Right lobe of liver (tissue), 6 donors: ENCODE results near the gene PGRMC2. TPM values are rescaled to one million over a fixed set of nuclear protein-coding genes. Genes with fewer than 3 reads are reported as not detected.

ENCODE experiments used
- ATAC-seq, 4 donors: fragments of 200-7000 bp; cut with Tn5 transposase; one replicate each; pipeline ENCODE4 v1.9.1; 2020; ENCODE audit warnings: mild to moderate bottlenecking in 4 of 4, moderate library complexity in 4 of 4
- DNase-seq, 3 donors: peaks; one replicate each; pipeline ENCODE4 v3.0.0-alpha.2; 2020
- H3K27ac ChIP-seq, 3 donors: fragments of 200-600 bp; one replicate each; pipeline ENCODE4 v1.8.0; 2022
- H3K27me3 ChIP-seq, 2 donors: fragments of 200-600 bp; one replicate each; pipeline ENCODE4 v1.8.0; 2022
- H3K36me3 ChIP-seq, 4 donors: fragments of 200-600 bp; sonication (generic) in 1 of 4; one replicate each; pipeline versions ENCODE4 v1.5.1 to v1.8.0; 2017 to 2022; ENCODE audit warnings: control low read depth in 1 of 4
- H3K4me1 ChIP-seq, 4 donors: fragments of 200-600 bp; sonication (generic) in 1 of 4; one replicate each; pipeline versions ENCODE4 v1.5.1 to v1.8.0; 2017 to 2022; ENCODE audit warnings: control low read depth in 1 of 4
- H3K4me3 ChIP-seq, 3 donors: fragments of 200-600 bp; one replicate each; pipeline ENCODE4 v1.8.0; 2022
- H3K9me3 ChIP-seq, 4 donors: fragments of 200-600 bp; sonication (generic) in 1 of 4; one replicate each; pipeline versions ENCODE4 v1.5.1 to v1.8.0; 2017 to 2022; ENCODE audit warnings: control low read depth in 1 of 4
- CTCF ChIP-seq, 4 donors: fragments of 200-600 bp in 3 of 4; fragments of 450-650 bp in 1 of 4; IDR thresholded peaks; one replicate each; pipeline versions ENCODE4 v1.5.1 to v1.8.0; 2016 to 2022; ENCODE audit warnings: antibody characterized with exemption in 4 of 4, mild to moderate bottlenecking in 2 of 4
- POLR2A ChIP-seq: fragments of 450-650 bp; IDR thresholded peaks from one replicate; pipeline ENCODE4 v1.6.1; 2017; ENCODE audit warnings: antibody characterized with exemption, mild to moderate bottlenecking
- WGBS: methylation state at CpG from one replicate; pipeline ENCODE4 v1.1.6; 2018; ENCODE audit warnings: low coverage, low lambda C conversion rate; ENCODE audit not compliant: insufficient coverage; ENCODE audit errors: missing lambda C conversion rate; 5-methylcytosine and 5-hydroxymethylcytosine counted together
- intact Hi-C, 2 donors: fragments of 100-400 bp; cut with DNase I; formaldehyde crosslinking; loops; one replicate each; pipeline versions ENCODE4 v1.11.2 to v1.14.1; 2022
- total RNA-seq, 6 experiments: library from RNA; depleted of rRNA in 2 of 6; stranded (reverse); fragments of >200 nt in 2 of 6; fragmentation: NEBNext Ultra II Directional in 3 of 6; extraction: Animal tissue kit (Norgen Biotek cat#: 25700) in 3 of 6; gene quantifications; one replicate each; pipeline versions ENCODE4 v1.1.0 to v1.2.4, GENCODE V29; 2016 to 2023
- donor health status: DM: no; HTN: yes; CAD: no.
- donor health status: DM: no; HTN: no; CAD: no.
- donor health status: DM: no; HTN: no; CAD: no.
- donor health status: DM: no; HTN: yes; CAD: no.
- donor health status: DM: no; HTN: yes; CAD: no.

The PGRMC2 gene
- total RNA-seq, 6 experiments from 2014 or later = 54.3 to 129 (median 65.7) TPM

- Histone ChIP-seq H3K9me3 (no peaks in the 10 kb centered on the region), H3K27me3 (no peaks in the 10 kb centered on the region), H3K27ac (no peak overlapping the region), H3K4me1 (peaks cover 0 to 15% (median 0%) of the 10 kb centered on the region in 4 donors), H3K36me3 (no peaks in the 10 kb centered on the region), H3K4me3 (no peak overlapping the region)
- TF ChIP-seq POLR2A (no peak), CTCF (IDR thresholded peaks at IDR 0.05) (no peak)
- DNase-seq (no peak), ATAC-seq (no peak)
- intact Hi-C loops = no loop called here
- WGBS = 89% methylated on average over 2 of the region's 2 CpGs
Observed at GRCh38 chr4:128291096-128291495, 3.5 kb upstream of the PGRMC2 start.

- TF ChIP-seq CTCF (IDR thresholded peaks at IDR 0.05) = no peak
- no peak for TF ChIP-seq POLR2A
- H3K27me3 ChIP-seq = no peaks in the 10 kb centered on the region
- no peak for ATAC-seq
- H3K9me3 ChIP-seq = no peaks in the 10 kb centered on the region
- no peak for DNase-seq
- no peak overlapping the region for H3K27ac ChIP-seq
- 100% methylated on average over 2 of the region's 3 CpGs for WGBS
- intact Hi-C loops = no loop called here
- no peak overlapping the region for H3K4me3 ChIP-seq
- no peaks in the 10 kb centered on the region for H3K36me3 ChIP-seq
- peaks cover 0 to 15% (median 0%) of the 10 kb centered on the region in 4 donors for H3K4me1 ChIP-seq
Observed at GRCh38 chr4:128290526-128290925, 2.9 kb upstream of the PGRMC2 start.

GRCh38 chr4:128289523-128290158, 2.0 kb upstream of the PGRMC2 start:
- Histone ChIP-seq H3K27me3 (no peaks in the 10 kb centered on the region), H3K36me3 (no peaks in the 10 kb centered on the region), H3K9me3 (no peaks in the 10 kb centered on the region), H3K27ac (no peak overlapping the region), H3K4me3 (no peak overlapping the region), H3K4me1 (peaks cover 0 to 15% (median 0%) of the 10 kb centered on the region in 4 donors)
- ATAC-seq (no peak), DNase-seq (no peak)
- 100% methylated on average over 2 of the region's 2 CpGs for WGBS
- intact Hi-C loops = no loop called here
- TF ChIP-seq POLR2A (no peak), CTCF (IDR thresholded peaks at IDR 0.05) (no peak)

GRCh38 chr4:128288689-128289106, 1.1 kb upstream of the PGRMC2 start:
- DNase-seq (no peak), ATAC-seq (no peak)
- Histone ChIP-seq H3K9me3 (no peaks in the 10 kb centered on the region), H3K4me1 (peaks cover 0 to 24% (median 0%) of the 10 kb centered on the region in 4 donors), H3K27ac (peak overlapping the region; percentile 91 to 92 (median 91)), H3K36me3 (no peaks in the 10 kb centered on the region), H3K27me3 (no peaks in the 10 kb centered on the region), H3K4me3 (peak overlapping the region; percentile 69 to 82 (median 74))
- 3% methylated on average over 12 of the region's 13 CpGs for WGBS
- intact Hi-C loops = no loop called here
- TF ChIP-seq CTCF (IDR thresholded peaks at IDR 0.05) (no peak), POLR2A (no peak)
